ENCODE data around the gene SPEF1. TPM values are rescaled to one million over a fixed set of nuclear protein-coding genes. Genes with fewer than 3 reads are reported as not detected.
A peak's percentile ranks its signal among the peaks of the same experiment; 100 is the strongest.

Gene SPEF1
- total and polyA plus RNA-seq, 2 of the 13 experiments (the other 11 are each of a cell fraction or from before 2014, with no cell fraction given) = 0.11 to 0.27 TPM

DNA sequence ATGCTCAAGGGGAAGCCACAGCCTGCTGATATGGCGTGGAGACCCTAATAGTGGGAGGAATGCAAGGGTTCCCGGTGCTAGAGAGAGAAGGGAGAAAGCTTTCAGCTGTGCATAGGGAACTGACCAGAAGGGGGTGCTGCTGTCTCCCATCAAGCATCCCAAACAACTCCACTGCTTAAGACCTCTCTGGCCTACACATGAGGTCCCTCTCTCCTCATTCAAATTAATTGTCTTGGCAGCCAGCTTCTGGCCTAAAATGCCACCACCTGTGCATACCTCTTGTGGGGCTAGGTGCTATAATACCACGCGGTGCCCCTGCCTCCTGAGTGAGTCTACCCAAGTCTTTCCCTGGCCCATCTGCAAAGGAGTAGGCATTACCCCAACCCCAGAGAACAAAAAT lies 28.1 kb downstream of the SPEF1 start:
- Histone ChIP-seq H3K36me3 (replicated peaks in 1 of 2; ENCODE audit: control insufficient read depth in 1 of 2, insufficient read depth in 2 of 2, low read length in 2 of 2) (peaks cover 20 to 21% of the 10 kb centered on the region in 2 experiments; a peak in 4 of 5 replicates), H3K4me2 (ENCODE audit: low read depth, low read length) (no peak overlapping the region), H3K27me3 (ENCODE audit: control insufficient read depth in 1 of 2, insufficient read depth in 2 of 2, low read length in 2 of 2) (peaks cover 2 to 12% of the 10 kb centered on the region in 2 experiments; a peak in 4 of 5 replicates), H3K9me3 (ENCODE audit: low read length) (no peaks in the 10 kb centered on the region), H3K79me2 (ENCODE audit: insufficient read depth, low read length) (no peaks in the 10 kb centered on the region), H3K27ac (ENCODE audit: extremely low read length, insufficient read depth, low read length) (no peak overlapping the region), H3K4me3 (replicated peaks in 1 of 3; ENCODE audit: insufficient read depth in 1 of 3, low read depth in 2 of 3, low read length in 3 of 3) (no peak overlapping the region), H4K20me1 (ENCODE audit: insufficient read depth, low read length) (no peaks in the 10 kb centered on the region), H2AFZ (ENCODE audit: low read length) (no peak overlapping the region), H3K9ac (ENCODE audit: insufficient read depth, low read depth, low read length) (no peak overlapping the region), H3K4me1 (ENCODE audit: insufficient read depth, low read length) (peaks cover 20% of the 10 kb centered on the region)
- in situ Hi-C loops (cut with HindIII; ENCODE audit: extremely low pct_ligation_motif_present, low pct_unique_long_range_greater_than_20kb) = no loop called here
- intact Hi-C loops (cut with micrococcal nuclease; ENCODE audit: unreplicated experiment) = loop anchor here (1.0 to 2.0 kb wide), 4 partner anchors 15 to 102 kb away; partner anchors contain the start of gene SPEF1
- 75% methylated on average over 4 of the region's 4 CpGs for WGBS (ENCODE audit: low lambda C conversion rate)
- BruUV-seq (replicated peaks) = no TSS peak
- peak; percentile 54 for ATAC-seq
- DNase-seq (ENCODE audit: low spot score) = peak; percentile 71
- CTCF ChIA-PET (ENCODE audit: low intra/inter-chr PET ratio, low total read pairs) = interaction anchor here (0.6 to 1.7 kb wide), 10 partner anchors 13 to 332 kb away, joined by 3 to 9 read pairs (median 6); partner anchors contain the start of genes AP5S1 and SPEF1
- POLR2A ChIA-PET = interaction anchor here (3.9 kb wide), 1 partner anchor 15 kb away, joined by 21 read pairs; the partner anchor contains the start of gene ADISSP
- peak; percentile 92 for FAIRE-seq
- TF ChIP-seq, protein P1, sequence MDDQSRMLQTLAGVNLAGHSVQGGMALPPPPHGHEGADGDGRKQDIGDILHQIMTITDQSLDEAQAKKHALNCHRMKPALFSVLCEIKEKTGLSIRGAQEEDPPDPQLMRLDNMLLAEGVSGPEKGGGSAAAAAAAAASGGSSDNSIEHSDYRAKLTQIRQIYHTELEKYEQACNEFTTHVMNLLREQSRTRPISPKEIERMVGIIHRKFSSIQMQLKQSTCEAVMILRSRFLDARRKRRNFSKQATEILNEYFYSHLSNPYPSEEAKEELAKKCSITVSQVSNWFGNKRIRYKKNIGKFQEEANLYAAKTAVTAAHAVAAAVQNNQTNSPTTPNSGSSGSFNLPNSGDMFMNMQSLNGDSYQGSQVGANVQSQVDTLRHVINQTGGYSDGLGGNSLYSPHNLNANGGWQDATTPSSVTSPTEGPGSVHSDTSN (CRISPR knock-in tag; IDR thresholded peaks at IDR 0.05; ENCODE audit: borderline replicate concordance) = no peak
- TF ChIP-seq ZNF30 (CRISPR knock-in tag; IDR thresholded peaks at IDR 0.05) = 0 out of 2 replicates have a peak, but pooled peaks have one; percentile 36
- no peak for TF ChIP-seq EHMT2 (IDR thresholded peaks at IDR 0.05; ENCODE audit: borderline replicate concordance, low read depth, low read length)
- TF ChIP-seq, protein P2, sequence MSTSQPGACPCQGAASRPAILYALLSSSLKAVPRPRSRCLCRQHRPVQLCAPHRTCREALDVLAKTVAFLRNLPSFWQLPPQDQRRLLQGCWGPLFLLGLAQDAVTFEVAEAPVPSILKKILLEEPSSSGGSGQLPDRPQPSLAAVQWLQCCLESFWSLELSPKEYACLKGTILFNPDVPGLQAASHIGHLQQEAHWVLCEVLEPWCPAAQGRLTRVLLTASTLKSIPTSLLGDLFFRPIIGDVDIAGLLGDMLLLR (CRISPR knock-in tag; IDR thresholded peaks at IDR 0.05) = no peak
- no peak for TF ChIP-seq EEA1 (CRISPR knock-in tag; IDR thresholded peaks at IDR 0.05; ENCODE audit: borderline replicate concordance)
- no peak for TF ChIP-seq ZNF136 (CRISPR knock-in tag; IDR thresholded peaks at IDR 0.05; ENCODE audit: low read depth)
- peak; percentile 38; the same call in 1 of the 2 replicates for TF ChIP-seq SALL2 (CRISPR knock-in tag; IDR thresholded peaks at IDR 0.05)
- peak; percentile 34; the same call in 1 of the 2 replicates for TF ChIP-seq ZNF501 (CRISPR knock-in tag; IDR thresholded peaks at IDR 0.05)
- no peak for TF ChIP-seq EED (CRISPR knock-in tag; IDR thresholded peaks at IDR 0.05)
- TF ChIP-seq, protein P3, sequence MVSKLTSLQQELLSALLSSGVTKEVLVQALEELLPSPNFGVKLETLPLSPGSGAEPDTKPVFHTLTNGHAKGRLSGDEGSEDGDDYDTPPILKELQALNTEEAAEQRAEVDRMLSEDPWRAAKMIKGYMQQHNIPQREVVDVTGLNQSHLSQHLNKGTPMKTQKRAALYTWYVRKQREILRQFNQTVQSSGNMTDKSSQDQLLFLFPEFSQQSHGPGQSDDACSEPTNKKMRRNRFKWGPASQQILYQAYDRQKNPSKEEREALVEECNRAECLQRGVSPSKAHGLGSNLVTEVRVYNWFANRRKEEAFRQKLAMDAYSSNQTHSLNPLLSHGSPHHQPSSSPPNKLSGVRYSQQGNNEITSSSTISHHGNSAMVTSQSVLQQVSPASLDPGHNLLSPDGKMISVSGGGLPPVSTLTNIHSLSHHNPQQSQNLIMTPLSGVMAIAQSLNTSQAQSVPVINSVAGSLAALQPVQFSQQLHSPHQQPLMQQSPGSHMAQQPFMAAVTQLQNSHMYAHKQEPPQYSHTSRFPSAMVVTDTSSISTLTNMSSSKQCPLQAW (CRISPR knock-in tag; IDR thresholded peaks at IDR 0.05) = peak; percentile 58; the same call in 1 of the 2 replicates
- 0 out of 2 replicates have a peak, but pooled peaks have one; percentile 64 for TF ChIP-seq MZF1 (CRISPR knock-in tag; IDR thresholded peaks at IDR 0.05; ENCODE audit: borderline replicate concordance)
- TF ChIP-seq THAP11 (CRISPR knock-in tag; IDR thresholded peaks at IDR 0.05) = peak; percentile 74
- TF ChIP-seq ZNF572 (CRISPR knock-in tag; IDR thresholded peaks at IDR 0.05) = peak; percentile 15; the same call in 1 of the 2 replicates
- no peak for TF ChIP-seq CBX1 (IDR thresholded peaks at IDR 0.05; ENCODE audit: low read depth)
- TF ChIP-seq, protein P4, sequence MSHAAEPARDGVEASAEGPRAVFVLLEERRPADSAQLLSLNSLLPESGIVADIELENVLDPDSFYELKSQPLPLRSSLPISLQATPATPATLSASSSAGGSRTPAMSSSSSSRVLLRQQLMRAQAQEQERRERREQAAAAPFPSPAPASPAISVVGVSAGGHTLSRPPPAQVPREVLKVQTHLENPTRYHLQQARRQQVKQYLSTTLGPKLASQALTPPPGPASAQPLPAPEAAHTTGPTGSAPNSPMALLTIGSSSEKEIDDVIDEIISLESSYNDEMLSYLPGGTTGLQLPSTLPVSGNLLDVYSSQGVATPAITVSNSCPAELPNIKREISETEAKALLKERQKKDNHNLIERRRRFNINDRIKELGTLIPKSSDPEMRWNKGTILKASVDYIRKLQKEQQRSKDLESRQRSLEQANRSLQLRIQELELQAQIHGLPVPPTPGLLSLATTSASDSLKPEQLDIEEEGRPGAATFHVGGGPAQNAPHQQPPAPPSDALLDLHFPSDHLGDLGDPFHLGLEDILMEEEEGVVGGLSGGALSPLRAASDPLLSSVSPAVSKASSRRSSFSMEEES (CRISPR knock-in tag; IDR thresholded peaks at IDR 0.05) = no peak
- TF ChIP-seq JDP2 (CRISPR knock-in tag; IDR thresholded peaks at IDR 0.05; ENCODE audit: borderline replicate concordance) = no peak
- TF ChIP-seq, protein P5, sequence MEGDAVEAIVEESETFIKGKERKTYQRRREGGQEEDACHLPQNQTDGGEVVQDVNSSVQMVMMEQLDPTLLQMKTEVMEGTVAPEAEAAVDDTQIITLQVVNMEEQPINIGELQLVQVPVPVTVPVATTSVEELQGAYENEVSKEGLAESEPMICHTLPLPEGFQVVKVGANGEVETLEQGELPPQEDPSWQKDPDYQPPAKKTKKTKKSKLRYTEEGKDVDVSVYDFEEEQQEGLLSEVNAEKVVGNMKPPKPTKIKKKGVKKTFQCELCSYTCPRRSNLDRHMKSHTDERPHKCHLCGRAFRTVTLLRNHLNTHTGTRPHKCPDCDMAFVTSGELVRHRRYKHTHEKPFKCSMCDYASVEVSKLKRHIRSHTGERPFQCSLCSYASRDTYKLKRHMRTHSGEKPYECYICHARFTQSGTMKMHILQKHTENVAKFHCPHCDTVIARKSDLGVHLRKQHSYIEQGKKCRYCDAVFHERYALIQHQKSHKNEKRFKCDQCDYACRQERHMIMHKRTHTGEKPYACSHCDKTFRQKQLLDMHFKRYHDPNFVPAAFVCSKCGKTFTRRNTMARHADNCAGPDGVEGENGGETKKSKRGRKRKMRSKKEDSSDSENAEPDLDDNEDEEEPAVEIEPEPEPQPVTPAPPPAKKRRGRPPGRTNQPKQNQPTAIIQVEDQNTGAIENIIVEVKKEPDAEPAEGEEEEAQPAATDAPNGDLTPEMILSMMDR (CRISPR knock-in tag; IDR thresholded peaks at IDR 0.05) = peak; percentile 91
- no peak for TF ChIP-seq ZNF550 (CRISPR knock-in tag; IDR thresholded peaks at IDR 0.05; ENCODE audit: borderline replicate concordance)
